Heart left ventricle (tissue), 13 donors: Measurements from ENCODE around the gene LPIN1.

ENCODE experiments used
- CTCF ChIP-seq, 12 donors: fragments of 200-600 bp; sonication (generic) in 4 of 12; IDR thresholded peaks; one replicate each; pipeline versions ENCODE4 v1.5.0 to v1.8.0; 2018 to 2022; ENCODE audit warnings: antibody characterized with exemption in 12 of 12, mild to moderate bottlenecking in 5 of 12
- POLR2A ChIP-seq, 2 donors: fragments of 450-650 bp; IDR thresholded peaks; one replicate each; pipeline ENCODE4 v1.6.1; 2017; ENCODE audit warnings: antibody characterized with exemption in 2 of 2, mild to moderate bottlenecking in 2 of 2, moderate library complexity in 2 of 2
- donor health status: ischemic (EF 13 %, LVEDD 7.1; RV severe dilation, severe dysfunction).
- donor health status: DM: no; HTN: yes; CAD: no.
- donor health status: DM: no; HTN: no; CAD: no.
- donor health status: ischemic (EF 25% LVEDD 6.9; RV normal size, moderate dysfunction).
- donor health status: ischemic (EF 25% LVEDD 5.7; RV mildly dilated, moderate dysfunction).
- donor health status: ischemic (EF 35%, LVEDD 5.7; RV mildly dilated, moderate dysfunction).
- donor health status: nonischemic (EF 11% LVEDD 7.7; RV severe dilation, severe dysfunction).
- donor health status: DM: yes; HTN: yes; CAD: no.
- donor health status: PGD.
- donor health status: ischemic (EF 29% LVEDD 5.4; RV normal size, mild dysfunction).
- donor health status: nonischemic (EF 23%, LVEDD 6.1; RV moderate dilation, normal function).

GRCh38 chr2:11814979-11815510 is 68.6 kb downstream of the LPIN1 start:
- TF ChIP-seq POLR2A (IDR thresholded peaks at IDR 0.05) (no peak), CTCF (IDR thresholded peaks at IDR 0.05) (no peak)
